ENCODE data around the gene SERPINB1.

SERPINB1 gene

DNA sequence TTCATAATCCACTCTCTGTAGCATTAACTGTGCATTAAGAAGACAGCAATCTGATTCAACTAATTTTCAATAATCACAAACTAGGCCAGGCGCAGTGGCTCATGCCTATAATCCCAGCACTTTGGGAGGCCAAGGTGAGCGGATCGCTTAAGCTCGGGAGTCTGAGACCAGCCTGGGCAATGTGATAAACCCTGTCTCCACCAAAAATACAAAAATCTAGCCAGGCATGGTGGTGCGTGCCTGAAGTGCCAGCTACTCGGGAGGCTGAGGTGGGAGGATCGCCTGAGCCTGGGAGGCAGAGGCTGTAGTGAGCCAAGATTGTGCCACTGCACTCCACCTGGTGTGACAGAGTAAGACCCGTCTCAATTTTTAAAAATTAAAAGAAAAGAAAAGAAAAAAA, 32.0 kb upstream of the SERPINB1 start:
- TF ChIP-seq, protein P1, sequence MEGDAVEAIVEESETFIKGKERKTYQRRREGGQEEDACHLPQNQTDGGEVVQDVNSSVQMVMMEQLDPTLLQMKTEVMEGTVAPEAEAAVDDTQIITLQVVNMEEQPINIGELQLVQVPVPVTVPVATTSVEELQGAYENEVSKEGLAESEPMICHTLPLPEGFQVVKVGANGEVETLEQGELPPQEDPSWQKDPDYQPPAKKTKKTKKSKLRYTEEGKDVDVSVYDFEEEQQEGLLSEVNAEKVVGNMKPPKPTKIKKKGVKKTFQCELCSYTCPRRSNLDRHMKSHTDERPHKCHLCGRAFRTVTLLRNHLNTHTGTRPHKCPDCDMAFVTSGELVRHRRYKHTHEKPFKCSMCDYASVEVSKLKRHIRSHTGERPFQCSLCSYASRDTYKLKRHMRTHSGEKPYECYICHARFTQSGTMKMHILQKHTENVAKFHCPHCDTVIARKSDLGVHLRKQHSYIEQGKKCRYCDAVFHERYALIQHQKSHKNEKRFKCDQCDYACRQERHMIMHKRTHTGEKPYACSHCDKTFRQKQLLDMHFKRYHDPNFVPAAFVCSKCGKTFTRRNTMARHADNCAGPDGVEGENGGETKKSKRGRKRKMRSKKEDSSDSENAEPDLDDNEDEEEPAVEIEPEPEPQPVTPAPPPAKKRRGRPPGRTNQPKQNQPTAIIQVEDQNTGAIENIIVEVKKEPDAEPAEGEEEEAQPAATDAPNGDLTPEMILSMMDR (IDR thresholded peaks at IDR 0.05; ENCODE audit: low read depth, low read length) = no peak
- Histone ChIP-seq H3K4me1 (no peaks in the 10 kb centered on the region), H3K4me3 (ENCODE audit: low read depth, low read length) (no peak overlapping the region), H3K9me3 (no peaks in the 10 kb centered on the region; the same call in 1 of the 2 replicates), H3K36me3 (no peaks in the 10 kb centered on the region), H3K27me3 (no peaks in the 10 kb centered on the region)
- no peak for DNase-seq

GRCh38 chr6:2872423-2873358, 31.0 kb upstream of the SERPINB1 start:
- no peaks in the 10 kb centered on the region for H3K36me3 ChIP-seq
- H3K27me3 ChIP-seq = no peaks in the 10 kb centered on the region
- H3K4me1 ChIP-seq = no peaks in the 10 kb centered on the region
- TF ChIP-seq, protein P1 (IDR thresholded peaks at IDR 0.05; ENCODE audit: low read depth, low read length) = no peak
- no peaks in the 10 kb centered on the region; the same call in 1 of the 2 replicates for H3K9me3 ChIP-seq
- H3K4me3 ChIP-seq (ENCODE audit: low read depth, low read length) = no peak overlapping the region
- DNase-seq = no peak

GRCh38 chr6:2871953-2872352, 30.3 kb upstream of the SERPINB1 start:
- TF ChIP-seq, protein P1 (IDR thresholded peaks at IDR 0.05; ENCODE audit: low read depth, low read length) = no peak
- no peaks in the 10 kb centered on the region for H3K36me3 ChIP-seq
- H3K4me1 ChIP-seq = no peaks in the 10 kb centered on the region
- H3K4me3 ChIP-seq (ENCODE audit: low read depth, low read length) = no peak overlapping the region
- no peaks in the 10 kb centered on the region; the same call in 1 of the 2 replicates for H3K9me3 ChIP-seq
- H3K27me3 ChIP-seq = no peaks in the 10 kb centered on the region
- DNase-seq = no peak

- H3K4me3 ChIP-seq (ENCODE audit: low read depth, low read length) = no peak overlapping the region
- H3K9me3 ChIP-seq = no peaks in the 10 kb centered on the region; the same call in 1 of the 2 replicates
- no peaks in the 10 kb centered on the region for H3K27me3 ChIP-seq
- TF ChIP-seq, protein P1 (IDR thresholded peaks at IDR 0.05; ENCODE audit: low read depth, low read length) = no peak
- no peak for DNase-seq
- H3K4me1 ChIP-seq = no peaks in the 10 kb centered on the region
- H3K36me3 ChIP-seq = no peaks in the 10 kb centered on the region
These were observed 29.4 kb upstream of the SERPINB1 start for GRCh38 chr6:2871102-2871501.

DNA sequence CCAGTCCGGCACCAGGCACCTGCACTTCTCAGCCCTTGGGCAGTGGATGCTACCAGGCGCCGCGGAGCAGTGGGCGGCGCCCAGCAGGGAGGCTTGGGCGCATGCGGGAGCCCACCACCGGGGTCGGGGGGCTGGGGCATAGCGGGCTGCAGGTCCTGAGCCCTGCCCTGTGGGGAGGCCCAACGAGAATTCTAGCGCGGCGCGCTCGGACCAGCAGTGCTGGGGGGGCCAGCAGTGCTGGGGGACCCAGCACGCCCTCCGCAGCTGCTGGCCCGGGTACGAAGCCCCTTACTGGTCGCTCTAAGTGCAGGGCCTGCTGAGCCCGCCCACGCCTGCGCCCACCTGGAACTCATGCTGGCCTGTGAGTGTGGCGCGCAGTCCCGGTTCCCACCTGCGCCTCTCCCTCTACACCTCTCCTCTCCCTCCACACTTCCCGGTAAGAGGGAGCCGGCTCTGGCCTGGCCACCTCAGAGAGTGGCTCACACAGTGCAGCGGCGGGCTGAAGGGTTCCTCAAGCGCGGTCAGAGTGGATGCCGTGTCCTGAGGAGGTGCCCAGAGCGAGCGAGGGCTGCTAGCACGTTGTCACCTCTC, 28.5 kb upstream of the SERPINB1 start:
- TF ChIP-seq, protein P1 (IDR thresholded peaks at IDR 0.05; ENCODE audit: low read depth, low read length) = no peak
- DNase-seq = no peak
- H3K27me3 ChIP-seq = no peaks in the 10 kb centered on the region
- no peaks in the 10 kb centered on the region for H3K36me3 ChIP-seq
- no peaks in the 10 kb centered on the region for H3K4me1 ChIP-seq
- H3K4me3 ChIP-seq (ENCODE audit: low read depth, low read length) = no peak overlapping the region
- no peaks in the 10 kb centered on the region; the same call in 1 of the 2 replicates for H3K9me3 ChIP-seq

- TF ChIP-seq, protein P1 (IDR thresholded peaks at IDR 0.05; ENCODE audit: low read depth, low read length) = no peak
- H3K27me3 ChIP-seq = no peaks in the 10 kb centered on the region
- no peaks in the 10 kb centered on the region; the same call in 1 of the 2 replicates for H3K9me3 ChIP-seq
- H3K36me3 ChIP-seq = no peaks in the 10 kb centered on the region
- DNase-seq = no peak
- H3K4me1 ChIP-seq = no peaks in the 10 kb centered on the region
- H3K4me3 ChIP-seq (ENCODE audit: low read depth, low read length) = no peak overlapping the region
These were observed 27.0 kb upstream of the SERPINB1 start for GRCh38 chr6:2868637-2869036.

All from BE2C (cell line).